Measurements from ENCODE around the gene TMSB4X.

Gene TMSB4X

DNA sequence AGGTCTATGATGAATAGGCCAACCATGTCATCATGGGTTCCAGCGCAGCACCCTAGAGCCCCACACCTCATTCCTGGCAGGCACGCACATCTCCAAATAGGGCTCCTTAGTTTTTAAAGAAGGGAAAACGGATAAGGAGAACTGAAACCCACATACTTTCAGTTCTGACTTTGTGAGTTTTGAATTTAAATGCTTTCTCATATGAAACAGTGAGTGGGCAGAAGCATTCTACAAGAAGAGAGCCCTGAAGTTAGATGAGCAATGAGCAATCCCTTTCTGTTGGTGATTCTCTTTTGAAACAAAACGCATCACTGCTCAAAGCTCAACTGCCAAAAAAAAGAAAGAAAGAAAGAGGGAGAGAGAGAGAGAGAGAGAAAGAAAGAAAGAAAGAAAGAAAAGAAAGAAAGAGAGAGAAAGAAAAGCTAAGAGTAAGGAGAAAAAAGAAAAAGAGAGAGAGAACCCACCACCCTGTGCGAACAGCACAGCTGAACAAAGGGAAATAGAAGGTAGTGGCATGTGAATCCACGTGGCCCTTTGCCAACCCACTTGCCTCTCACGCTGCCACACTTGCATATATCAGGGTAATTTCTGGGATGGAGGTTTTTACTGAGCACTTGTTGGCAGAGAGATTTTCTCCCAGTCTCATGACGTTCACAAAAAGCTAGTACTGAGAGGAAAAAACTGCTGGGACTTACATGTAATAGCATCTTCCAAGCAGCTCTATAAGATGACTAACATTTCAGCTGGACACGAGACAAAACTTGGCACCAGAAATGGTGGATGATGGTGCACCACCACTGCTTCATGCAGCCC is 31.0 kb downstream of the TMSB4X start:
- no peaks in the 10 kb centered on the region for H3K27me3 ChIP-seq (ENCODE audit: control insufficient read depth in 2 of 2, insufficient read depth in 2 of 2, low read length in 2 of 2)
- no peak overlapping the region for H3K9ac ChIP-seq (ENCODE audit: low read depth in 1 of 2, low read length in 2 of 2)
- H3K4me1 ChIP-seq (ENCODE audit: control insufficient read depth in 2 of 2, insufficient read depth in 2 of 2, low read length in 2 of 2) = peaks cover 19 to 27% of the 10 kb centered on the region in 2 donors
- H3K36me3 ChIP-seq (ENCODE audit: control insufficient read depth in 2 of 2, insufficient read depth in 2 of 2, low read length in 2 of 2) = no peaks in the 10 kb centered on the region
- no peak overlapping the region for H3K4me3 ChIP-seq (ENCODE audit: low read length in 2 of 2)
- H3K9me3 ChIP-seq (ENCODE audit: control insufficient read depth in 2 of 2, low read length in 2 of 2) = no peaks in the 10 kb centered on the region
- H3K27ac ChIP-seq (ENCODE audit: low read depth in 2 of 2, low read length in 2 of 2) = peak overlapping the region; percentile 0 to 48

DNA sequence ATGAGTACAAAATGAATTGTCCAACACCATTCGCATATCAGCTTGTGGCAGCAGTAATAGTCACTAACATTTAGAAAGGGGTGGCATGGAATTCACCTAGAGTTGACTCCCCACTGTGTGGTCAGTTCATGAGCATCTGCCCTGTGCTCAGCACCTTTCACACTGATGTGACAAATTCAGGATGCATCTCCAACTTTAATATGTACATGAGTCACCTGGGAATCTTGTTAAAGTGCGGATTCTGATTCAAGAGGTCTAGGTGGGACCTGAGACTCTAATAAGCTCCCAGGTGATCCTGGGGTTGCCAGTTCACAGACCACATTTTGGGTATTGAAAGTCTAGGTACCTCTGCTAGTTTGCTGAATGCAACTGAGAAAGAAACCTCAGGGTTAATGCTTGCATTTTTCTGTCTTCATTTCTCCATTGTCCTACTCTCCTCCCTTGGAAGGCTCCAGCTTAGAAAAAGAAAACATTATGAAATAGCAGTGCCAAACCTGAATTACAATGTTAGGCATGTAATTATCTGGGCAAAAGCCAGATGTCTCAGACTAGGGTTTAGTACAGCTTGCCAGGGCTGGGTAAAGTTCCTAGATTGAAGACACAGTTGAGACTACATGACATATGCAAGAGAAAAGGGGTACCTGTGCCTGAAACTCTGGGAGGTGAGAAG is 32.7 kb downstream of the TMSB4X start:
- H3K9ac ChIP-seq (ENCODE audit: low read depth in 1 of 2, low read length in 2 of 2) = no peak overlapping the region
- H3K4me3 ChIP-seq (ENCODE audit: low read length in 2 of 2) = no peak overlapping the region
- H3K27ac ChIP-seq (ENCODE audit: low read depth in 2 of 2, low read length in 2 of 2) = peak overlapping the region; percentile 31 to 39
- no peaks in the 10 kb centered on the region for H3K36me3 ChIP-seq (ENCODE audit: control insufficient read depth in 2 of 2, insufficient read depth in 2 of 2, low read length in 2 of 2)
- H3K9me3 ChIP-seq (ENCODE audit: control insufficient read depth in 2 of 2, low read length in 2 of 2) = no peaks in the 10 kb centered on the region
- peaks cover 12 to 15% of the 10 kb centered on the region in 2 donors for H3K4me1 ChIP-seq (ENCODE audit: control insufficient read depth in 2 of 2, insufficient read depth in 2 of 2, low read length in 2 of 2)
- no peaks in the 10 kb centered on the region for H3K27me3 ChIP-seq (ENCODE audit: control insufficient read depth in 2 of 2, insufficient read depth in 2 of 2, low read length in 2 of 2)

DNA sequence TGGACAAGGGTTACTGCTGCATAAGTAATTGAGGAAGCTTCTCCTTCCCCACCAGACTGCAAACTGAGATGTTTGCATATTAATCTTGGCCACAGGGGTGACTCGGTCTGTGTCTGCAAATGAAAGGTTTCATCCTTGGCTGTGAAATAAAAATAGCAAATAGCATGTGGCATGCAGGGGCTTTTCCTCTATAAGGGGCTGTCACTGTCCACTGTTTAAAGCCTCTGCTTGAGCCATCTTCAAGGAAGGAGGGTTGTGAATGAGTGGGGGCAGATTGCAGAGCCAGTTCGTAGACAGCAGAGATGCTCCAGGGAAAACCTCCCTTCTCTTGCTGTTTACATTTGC is 33.3 kb downstream of the TMSB4X start:
- no peaks in the 10 kb centered on the region for H3K27me3 ChIP-seq (ENCODE audit: control insufficient read depth in 2 of 2, insufficient read depth in 2 of 2, low read length in 2 of 2)
- H3K9me3 ChIP-seq (ENCODE audit: control insufficient read depth in 2 of 2, low read length in 2 of 2) = no peaks in the 10 kb centered on the region
- no peak overlapping the region for H3K4me3 ChIP-seq (ENCODE audit: low read length in 2 of 2)
- H3K27ac ChIP-seq (ENCODE audit: low read depth in 2 of 2, low read length in 2 of 2) = peak overlapping the region; percentile 31 to 39
- H3K4me1 ChIP-seq (ENCODE audit: control insufficient read depth in 2 of 2, insufficient read depth in 2 of 2, low read length in 2 of 2) = peaks cover 13 to 16% of the 10 kb centered on the region in 2 donors
- no peaks in the 10 kb centered on the region for H3K36me3 ChIP-seq (ENCODE audit: control insufficient read depth in 2 of 2, insufficient read depth in 2 of 2, low read length in 2 of 2)
- no peak overlapping the region for H3K9ac ChIP-seq (ENCODE audit: low read depth in 1 of 2, low read length in 2 of 2)

GRCh38 chrX:13008851-13009250 is 33.9 kb downstream of the TMSB4X start:
- Histone ChIP-seq H3K36me3 (ENCODE audit: control insufficient read depth in 2 of 2, insufficient read depth in 2 of 2, low read length in 2 of 2) (no peaks in the 10 kb centered on the region), H3K9ac (ENCODE audit: low read depth in 1 of 2, low read length in 2 of 2) (no peak overlapping the region), H3K27ac (ENCODE audit: low read depth in 2 of 2, low read length in 2 of 2) (peak overlapping the region in 1 of 2 donors; percentile 39), H3K27me3 (ENCODE audit: control insufficient read depth in 2 of 2, insufficient read depth in 2 of 2, low read length in 2 of 2) (no peaks in the 10 kb centered on the region), H3K4me3 (ENCODE audit: low read length in 2 of 2) (no peak overlapping the region), H3K9me3 (ENCODE audit: control insufficient read depth in 2 of 2, low read length in 2 of 2) (no peaks in the 10 kb centered on the region), H3K4me1 (ENCODE audit: control insufficient read depth in 2 of 2, insufficient read depth in 2 of 2, low read length in 2 of 2) (peaks cover 18 to 22% of the 10 kb centered on the region in 2 donors)

DNA sequence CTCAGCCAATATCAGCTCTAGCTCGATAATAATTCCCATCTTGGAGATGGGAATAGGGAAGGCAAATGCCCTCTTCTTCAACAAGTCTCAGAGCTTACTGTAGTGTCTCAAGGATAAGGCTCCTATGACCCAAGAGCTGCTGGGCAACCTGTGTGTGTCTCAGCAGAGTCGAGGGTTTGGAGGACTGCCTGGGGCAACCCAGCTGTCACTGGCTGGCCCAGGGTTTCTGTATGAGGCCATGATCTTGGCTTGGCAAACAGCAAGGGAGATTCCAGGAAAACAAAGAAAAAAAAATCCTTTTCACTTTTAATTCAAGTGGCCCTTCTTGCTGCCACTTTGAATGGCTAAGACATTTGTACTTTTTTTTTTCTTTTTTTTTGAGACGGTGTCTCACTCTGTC is 34.4 kb downstream of the TMSB4X start:
- Histone ChIP-seq H3K36me3 (ENCODE audit: control insufficient read depth in 2 of 2, insufficient read depth in 2 of 2, low read length in 2 of 2) (no peaks in the 10 kb centered on the region), H3K9ac (ENCODE audit: low read depth in 1 of 2, low read length in 2 of 2) (no peak overlapping the region), H3K27me3 (ENCODE audit: control insufficient read depth in 2 of 2, insufficient read depth in 2 of 2, low read length in 2 of 2) (no peaks in the 10 kb centered on the region), H3K4me3 (ENCODE audit: low read length in 2 of 2) (no peak overlapping the region), H3K9me3 (ENCODE audit: control insufficient read depth in 2 of 2, low read length in 2 of 2) (no peaks in the 10 kb centered on the region), H3K4me1 (ENCODE audit: control insufficient read depth in 2 of 2, insufficient read depth in 2 of 2, low read length in 2 of 2) (peaks cover 22 to 26% of the 10 kb centered on the region in 2 donors), H3K27ac (ENCODE audit: low read depth in 2 of 2, low read length in 2 of 2) (no peak overlapping the region)

DNA sequence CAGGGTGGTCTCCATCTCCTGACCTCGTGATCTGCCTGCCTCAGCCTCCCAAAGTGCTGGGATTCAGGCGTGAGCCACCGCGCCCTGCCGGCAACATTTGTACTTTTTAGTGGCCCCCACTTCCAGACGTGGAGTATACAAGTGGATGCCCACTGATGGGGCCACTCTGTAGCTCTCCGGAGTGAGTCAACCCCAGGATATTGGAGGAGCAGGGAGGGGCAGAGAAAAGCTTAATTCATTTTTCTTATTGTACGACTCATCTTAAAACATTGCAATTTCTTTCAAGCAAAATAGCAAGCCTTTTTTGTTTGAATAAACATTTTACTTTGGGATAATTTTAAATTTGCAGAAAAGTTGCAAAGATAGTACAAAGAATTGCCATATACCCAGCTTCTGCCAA is 34.9 kb downstream of the TMSB4X start:
- H3K4me1 ChIP-seq (ENCODE audit: control insufficient read depth in 2 of 2, insufficient read depth in 2 of 2, low read length in 2 of 2) = peaks cover 22 to 25% of the 10 kb centered on the region in 2 donors
- H3K27ac ChIP-seq (ENCODE audit: low read depth in 2 of 2, low read length in 2 of 2) = no peak overlapping the region
- H3K36me3 ChIP-seq (ENCODE audit: control insufficient read depth in 2 of 2, insufficient read depth in 2 of 2, low read length in 2 of 2) = no peaks in the 10 kb centered on the region
- H3K27me3 ChIP-seq (ENCODE audit: control insufficient read depth in 2 of 2, insufficient read depth in 2 of 2, low read length in 2 of 2) = no peaks in the 10 kb centered on the region
- H3K4me3 ChIP-seq (ENCODE audit: low read length in 2 of 2) = no peak overlapping the region
- H3K9me3 ChIP-seq (ENCODE audit: control insufficient read depth in 2 of 2, low read length in 2 of 2) = no peaks in the 10 kb centered on the region
- H3K9ac ChIP-seq (ENCODE audit: low read depth in 1 of 2, low read length in 2 of 2) = no peak overlapping the region

GRCh38 chrX:13010546-13010945 is 35.6 kb downstream of the TMSB4X start:
- Histone ChIP-seq H3K27ac (ENCODE audit: low read depth in 2 of 2, low read length in 2 of 2) (no peak overlapping the region), H3K9me3 (ENCODE audit: control insufficient read depth in 2 of 2, low read length in 2 of 2) (no peaks in the 10 kb centered on the region), H3K4me3 (ENCODE audit: low read length in 2 of 2) (no peak overlapping the region), H3K36me3 (ENCODE audit: control insufficient read depth in 2 of 2, insufficient read depth in 2 of 2, low read length in 2 of 2) (no peaks in the 10 kb centered on the region), H3K9ac (ENCODE audit: low read depth in 1 of 2, low read length in 2 of 2) (no peak overlapping the region), H3K4me1 (ENCODE audit: control insufficient read depth in 2 of 2, insufficient read depth in 2 of 2, low read length in 2 of 2) (peaks cover 22 to 25% of the 10 kb centered on the region in 2 donors), H3K27me3 (ENCODE audit: control insufficient read depth in 2 of 2, insufficient read depth in 2 of 2, low read length in 2 of 2) (no peaks in the 10 kb centered on the region)

GRCh38 chrX:13013363-13014110 is 38.6 kb downstream of the TMSB4X start:
- H3K27me3 ChIP-seq (ENCODE audit: control insufficient read depth in 2 of 2, insufficient read depth in 2 of 2, low read length in 2 of 2) = no peaks in the 10 kb centered on the region
- H3K27ac ChIP-seq (ENCODE audit: low read depth in 2 of 2, low read length in 2 of 2) = peak overlapping the region; percentile 75 to 80
- peaks cover 12% of the 10 kb centered on the region in 2 donors for H3K4me1 ChIP-seq (ENCODE audit: control insufficient read depth in 2 of 2, insufficient read depth in 2 of 2, low read length in 2 of 2)
- no peaks in the 10 kb centered on the region for H3K36me3 ChIP-seq (ENCODE audit: control insufficient read depth in 2 of 2, insufficient read depth in 2 of 2, low read length in 2 of 2)
- H3K4me3 ChIP-seq (ENCODE audit: low read length in 2 of 2) = peak overlapping the region in 1 of 2 donors; percentile 45
- H3K9me3 ChIP-seq (ENCODE audit: control insufficient read depth in 2 of 2, low read length in 2 of 2) = no peaks in the 10 kb centered on the region
- H3K9ac ChIP-seq (ENCODE audit: low read depth in 1 of 2, low read length in 2 of 2) = peak overlapping the region in 1 of 2 donors; percentile 31

DNA sequence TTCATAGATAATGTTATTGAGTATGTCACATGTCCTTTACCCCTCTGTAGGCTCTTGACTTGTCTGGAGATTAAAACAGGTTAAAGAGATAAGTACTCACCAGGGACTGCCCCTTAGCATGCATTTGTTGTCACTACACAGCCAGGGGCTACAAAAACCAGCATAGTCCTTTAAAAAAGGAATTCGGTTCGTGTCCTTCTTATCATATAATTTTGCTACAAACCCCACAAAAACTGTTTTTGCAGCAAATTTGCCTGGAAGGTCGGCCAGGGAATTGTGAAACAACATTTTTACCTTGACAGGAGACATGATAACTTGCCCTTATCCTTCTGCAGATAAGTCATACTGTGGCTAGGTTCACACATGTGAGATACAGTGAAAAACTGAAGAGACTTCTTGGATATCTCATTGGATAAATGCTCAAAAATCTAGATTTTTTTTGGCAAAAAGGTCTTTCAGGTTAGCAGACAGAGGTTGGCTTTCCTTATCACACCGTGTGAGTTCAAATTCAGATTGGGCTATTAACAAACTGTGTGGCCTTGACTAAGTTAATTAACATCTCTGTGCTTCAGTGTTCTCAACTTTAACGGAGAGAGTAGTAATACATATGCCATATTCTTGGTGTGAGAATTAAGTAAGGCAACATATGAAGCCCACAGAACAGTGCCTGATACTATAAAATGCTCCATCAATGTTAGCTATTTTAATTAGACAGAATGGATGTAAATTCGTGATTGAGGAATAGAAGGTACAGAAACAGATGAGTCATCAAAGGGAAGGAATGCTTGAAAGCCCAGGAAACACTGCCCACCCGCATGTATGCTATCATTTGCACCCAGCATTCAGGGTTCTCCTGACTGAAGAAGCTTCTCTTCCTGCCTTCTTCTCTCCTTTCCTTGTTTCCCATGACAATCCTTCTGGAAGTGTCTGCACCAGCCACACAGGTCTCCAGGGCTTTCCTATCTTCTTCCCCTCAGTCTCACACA is 39.5 kb downstream of the TMSB4X start:
- no peaks in the 10 kb centered on the region for H3K36me3 ChIP-seq (ENCODE audit: control insufficient read depth in 2 of 2, insufficient read depth in 2 of 2, low read length in 2 of 2)
- no peak overlapping the region for H3K4me3 ChIP-seq (ENCODE audit: low read length in 2 of 2)
- no peaks in the 10 kb centered on the region for H3K27me3 ChIP-seq (ENCODE audit: control insufficient read depth in 2 of 2, insufficient read depth in 2 of 2, low read length in 2 of 2)
- peaks cover 10 to 12% of the 10 kb centered on the region in 2 donors for H3K4me1 ChIP-seq (ENCODE audit: control insufficient read depth in 2 of 2, insufficient read depth in 2 of 2, low read length in 2 of 2)
- H3K9me3 ChIP-seq (ENCODE audit: control insufficient read depth in 2 of 2, low read length in 2 of 2) = no peaks in the 10 kb centered on the region
- H3K9ac ChIP-seq (ENCODE audit: low read depth in 1 of 2, low read length in 2 of 2) = no peak overlapping the region
- peak overlapping the region; percentile 75 to 80 for H3K27ac ChIP-seq (ENCODE audit: low read depth in 2 of 2, low read length in 2 of 2)
